ENCODE measurements around the gene SPRYD3.

GRCh38 chr12:53100466-53101151 is 21.4 kb upstream of the SPRYD3 start:
- TF ChIP-seq CTCF (IDR thresholded peaks at IDR 0.05) (no peak), POLR2A (IDR thresholded peaks at IDR 0.05) (no peak)

All from Peyer's patch (tissue), 4 donors.